ENCODE measurements around the gene ABCD1. TPM values are rescaled to one million over a fixed set of nuclear protein-coding genes. Genes with fewer than 3 reads are reported as not detected.

ABCD1 gene
- total RNA-seq, 1 donor from 2014 or later, result 15.1 TPM

- intact Hi-C loops (cut with DNase I), result no loop called here
- DNase-seq (no peak), ATAC-seq (no peak)
- Histone ChIP-seq H3K27me3 (no peaks in the 10 kb centered on the region), H3K4me1 (no peaks in the 10 kb centered on the region), H3K27ac (no peak overlapping the region), H3K36me3 (no peaks in the 10 kb centered on the region), H3K4me3 (no peak overlapping the region), H3K9me3 (no peaks in the 10 kb centered on the region)
- TF ChIP-seq, protein P1, sequence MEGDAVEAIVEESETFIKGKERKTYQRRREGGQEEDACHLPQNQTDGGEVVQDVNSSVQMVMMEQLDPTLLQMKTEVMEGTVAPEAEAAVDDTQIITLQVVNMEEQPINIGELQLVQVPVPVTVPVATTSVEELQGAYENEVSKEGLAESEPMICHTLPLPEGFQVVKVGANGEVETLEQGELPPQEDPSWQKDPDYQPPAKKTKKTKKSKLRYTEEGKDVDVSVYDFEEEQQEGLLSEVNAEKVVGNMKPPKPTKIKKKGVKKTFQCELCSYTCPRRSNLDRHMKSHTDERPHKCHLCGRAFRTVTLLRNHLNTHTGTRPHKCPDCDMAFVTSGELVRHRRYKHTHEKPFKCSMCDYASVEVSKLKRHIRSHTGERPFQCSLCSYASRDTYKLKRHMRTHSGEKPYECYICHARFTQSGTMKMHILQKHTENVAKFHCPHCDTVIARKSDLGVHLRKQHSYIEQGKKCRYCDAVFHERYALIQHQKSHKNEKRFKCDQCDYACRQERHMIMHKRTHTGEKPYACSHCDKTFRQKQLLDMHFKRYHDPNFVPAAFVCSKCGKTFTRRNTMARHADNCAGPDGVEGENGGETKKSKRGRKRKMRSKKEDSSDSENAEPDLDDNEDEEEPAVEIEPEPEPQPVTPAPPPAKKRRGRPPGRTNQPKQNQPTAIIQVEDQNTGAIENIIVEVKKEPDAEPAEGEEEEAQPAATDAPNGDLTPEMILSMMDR (IDR thresholded peaks at IDR 0.05), result no peak
Observed at GRCh38 chrX:153735274-153735673, 10.6 kb downstream of the ABCD1 start.

- no peaks in the 10 kb centered on the region for H3K27me3 ChIP-seq
- no peak overlapping the region for H3K4me3 ChIP-seq
- no peaks in the 10 kb centered on the region for H3K4me1 ChIP-seq
- TF ChIP-seq, protein P1 (IDR thresholded peaks at IDR 0.05), result no peak
- H3K27ac ChIP-seq, result no peak overlapping the region
- intact Hi-C loops (cut with DNase I), result no loop called here
- H3K9me3 ChIP-seq, result no peaks in the 10 kb centered on the region
- no peaks in the 10 kb centered on the region for H3K36me3 ChIP-seq
- ATAC-seq, result no peak
- DNase-seq, result no peak
Observed at GRCh38 chrX:153736071-153736820, 11.6 kb downstream of the ABCD1 start.

- Histone ChIP-seq H3K4me1 (no peaks in the 10 kb centered on the region), H3K4me3 (no peak overlapping the region), H3K9me3 (no peaks in the 10 kb centered on the region), H3K27ac (no peak overlapping the region), H3K27me3 (no peaks in the 10 kb centered on the region), H3K36me3 (no peaks in the 10 kb centered on the region)
- ATAC-seq, result no peak
- no peak for DNase-seq
- TF ChIP-seq, protein P1 (IDR thresholded peaks at IDR 0.05), result no peak
- intact Hi-C loops (cut with DNase I), result no loop called here
Observed at GRCh38 chrX:153736871-153737441, 12.3 kb downstream of the ABCD1 start.

GRCh38 chrX:153738056-153738605 lies 13.5 kb downstream of the ABCD1 start:
- intact Hi-C loops (cut with DNase I), result no loop called here
- Histone ChIP-seq H3K4me1 (no peaks in the 10 kb centered on the region), H3K27me3 (no peaks in the 10 kb centered on the region), H3K36me3 (no peaks in the 10 kb centered on the region), H3K4me3 (no peak overlapping the region), H3K9me3 (no peaks in the 10 kb centered on the region), H3K27ac (no peak overlapping the region)
- TF ChIP-seq, protein P1 (IDR thresholded peaks at IDR 0.05), result no peak
- no peak for DNase-seq
- ATAC-seq, result no peak

DNA sequence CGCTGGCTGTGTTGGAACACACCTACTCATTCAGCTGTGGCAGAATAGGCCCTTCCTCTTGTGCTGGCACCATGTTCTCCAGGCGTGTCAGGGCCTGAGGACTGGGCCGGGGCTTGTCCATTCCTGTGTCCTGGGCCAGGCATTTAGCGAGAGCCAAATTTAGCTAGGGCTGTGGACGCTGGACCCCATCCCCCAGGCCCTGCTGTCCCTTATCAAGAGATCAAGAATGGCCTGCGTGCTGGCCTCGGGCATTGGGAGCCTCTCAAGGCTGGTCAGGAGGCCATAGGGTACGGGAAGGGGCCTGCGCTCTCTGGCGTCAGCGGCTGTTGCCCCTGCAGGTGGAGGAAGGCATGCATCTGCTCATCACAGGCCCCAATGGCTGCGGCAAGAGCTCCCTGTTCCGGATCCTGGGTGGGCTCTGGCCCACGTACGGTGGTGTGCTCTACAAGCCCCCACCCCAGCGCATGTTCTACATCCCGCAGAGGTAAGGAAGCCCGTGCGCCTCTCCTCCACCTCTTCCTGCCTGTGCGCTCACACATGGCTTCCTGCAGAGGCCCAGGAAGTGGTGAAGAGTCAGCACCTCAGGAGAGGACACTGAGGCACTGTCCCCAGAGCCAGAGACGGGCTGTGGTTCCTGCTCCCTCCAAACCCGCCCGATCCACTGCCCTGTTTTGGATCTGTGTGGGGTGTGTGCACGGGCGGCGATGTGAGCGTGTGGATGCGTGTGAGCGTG lies 15.3 kb downstream of the ABCD1 start:
- H3K27ac ChIP-seq, result no peak overlapping the region
- intact Hi-C loops (cut with DNase I), result no loop called here
- TF ChIP-seq, protein P1 (IDR thresholded peaks at IDR 0.05), result no peak
- no peaks in the 10 kb centered on the region for H3K9me3 ChIP-seq
- no peaks in the 10 kb centered on the region for H3K4me1 ChIP-seq
- DNase-seq, result no peak
- H3K27me3 ChIP-seq, result no peaks in the 10 kb centered on the region
- H3K4me3 ChIP-seq, result no peak overlapping the region
- no peaks in the 10 kb centered on the region for H3K36me3 ChIP-seq
- no peak for ATAC-seq

Measured in upper lobe of right lung (tissue), 1 donor.